NCI-H1930 (cell line): ENCODE results near the gene RNF31.

Experiments used
- DNase-seq, 2 experiments: peaks; one replicate each; lab custom pipeline; 2025; lab: John Stamatoyannopoulos, UW

Gene RNF31

DNA sequence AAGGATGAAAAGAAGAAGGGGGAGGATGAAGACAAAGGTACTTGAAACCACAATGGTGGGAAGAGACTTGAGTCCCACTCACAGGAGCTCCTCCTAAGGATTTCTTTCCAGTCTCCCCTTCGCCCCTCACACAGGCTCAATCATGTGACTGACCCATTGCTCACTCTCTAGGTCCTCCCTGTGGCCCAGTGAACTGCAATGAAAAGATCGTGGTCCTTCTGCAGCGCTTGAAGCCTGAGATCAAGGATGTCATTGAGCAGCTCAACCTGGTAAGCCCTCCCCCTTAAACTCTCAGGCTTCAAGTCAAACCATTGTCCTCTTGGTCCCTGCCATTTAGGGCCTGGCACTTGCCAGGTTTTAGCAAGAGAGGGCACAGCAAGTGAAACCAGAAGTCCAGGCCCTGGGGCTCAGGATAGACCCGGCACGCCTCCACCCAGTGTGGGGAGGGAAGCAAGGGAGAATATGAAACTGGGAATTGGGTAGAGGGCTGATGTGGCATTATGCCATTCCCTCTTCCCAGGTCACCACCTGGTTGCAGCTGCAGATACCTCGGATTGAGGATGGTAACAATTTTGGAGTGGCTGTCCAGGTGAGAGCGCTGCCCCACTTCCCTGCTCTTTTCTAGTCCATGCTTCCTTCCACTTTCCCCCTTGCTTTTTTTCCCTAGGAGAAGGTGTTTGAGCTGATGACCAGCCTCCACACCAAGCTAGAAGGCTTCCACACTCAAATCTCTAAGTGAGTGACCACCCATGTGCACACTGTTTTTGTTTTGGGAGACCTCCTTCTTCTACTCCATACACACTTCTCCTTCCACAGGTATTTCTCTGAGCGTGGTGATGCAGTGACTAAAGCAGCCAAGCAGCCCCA is 9.5 kb upstream of the RNF31 start:
- DNase-seq: no peak

DNA sequence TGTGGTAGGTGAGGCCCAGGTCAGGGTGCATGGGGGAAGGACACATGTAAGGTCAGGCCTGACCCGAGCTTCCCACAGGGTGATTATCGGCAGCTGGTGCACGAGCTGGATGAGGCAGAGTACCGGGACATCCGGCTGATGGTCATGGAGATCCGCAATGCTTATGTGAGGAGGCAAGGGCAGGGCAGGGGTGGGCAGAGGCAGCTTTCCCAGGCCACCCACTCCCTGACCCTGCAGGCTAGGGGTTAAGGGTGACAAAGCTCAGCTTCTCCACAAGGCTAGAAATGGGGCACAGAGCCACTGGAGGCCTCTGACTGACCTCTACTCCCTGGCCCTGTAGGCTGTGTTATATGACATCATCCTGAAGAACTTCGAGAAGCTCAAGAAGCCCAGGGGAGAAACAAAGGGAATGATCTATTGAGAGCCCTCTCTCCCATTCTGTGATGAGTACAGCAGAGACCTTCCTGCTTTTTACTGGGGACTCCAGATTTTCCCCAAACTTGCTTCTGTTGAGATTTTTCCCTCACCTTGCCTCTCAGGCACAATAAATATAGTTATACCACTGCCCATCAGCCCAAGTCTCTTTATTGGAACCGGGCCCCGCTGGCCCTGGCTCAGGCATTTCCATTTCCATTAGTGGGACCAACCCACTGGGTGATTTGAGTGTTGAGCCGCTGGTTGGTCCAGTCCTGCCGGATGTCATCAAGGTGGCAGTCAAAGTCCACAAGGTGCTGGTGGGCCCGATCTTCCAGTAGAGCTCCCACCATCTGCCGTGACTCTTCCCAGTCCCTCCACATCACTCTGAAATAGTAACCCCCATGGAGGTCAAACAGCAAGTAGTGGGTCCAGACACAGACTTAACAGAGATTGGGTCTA is 8.7 kb upstream of the RNF31 start:
- DNase-seq: no peak

DNA sequence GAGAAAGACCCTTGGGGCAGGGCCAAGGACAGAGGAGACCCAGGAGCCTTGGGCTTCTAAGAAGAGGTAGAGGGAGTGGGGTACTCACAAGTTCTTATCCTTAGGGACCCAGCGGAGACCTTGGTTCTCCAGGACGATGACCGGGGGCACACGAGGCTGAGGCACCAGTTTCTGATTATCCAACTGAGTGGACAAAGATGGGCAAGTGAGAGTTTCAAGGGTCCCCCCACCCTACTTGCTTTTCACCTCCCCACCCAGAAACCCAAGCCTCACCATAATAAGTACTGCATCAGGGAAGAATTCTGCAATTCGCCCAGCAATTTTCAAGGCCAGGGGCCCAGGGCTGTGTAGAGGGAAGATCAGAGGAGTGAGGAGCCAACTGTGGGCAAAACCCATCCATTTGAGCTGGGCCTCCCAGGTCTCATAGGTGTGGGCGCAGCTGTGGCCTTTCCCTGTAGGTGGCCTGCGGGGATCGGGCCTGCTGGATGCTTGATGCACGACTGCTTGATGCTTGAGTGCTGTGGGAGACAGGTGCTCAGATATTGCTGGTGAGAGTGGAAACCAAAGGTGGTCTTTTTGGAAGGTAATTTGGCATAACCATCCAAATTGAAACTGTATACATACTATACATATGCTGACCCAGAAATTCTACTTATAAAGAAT is 7.9 kb upstream of the RNF31 start:
- DNase-seq: no peak

DNA sequence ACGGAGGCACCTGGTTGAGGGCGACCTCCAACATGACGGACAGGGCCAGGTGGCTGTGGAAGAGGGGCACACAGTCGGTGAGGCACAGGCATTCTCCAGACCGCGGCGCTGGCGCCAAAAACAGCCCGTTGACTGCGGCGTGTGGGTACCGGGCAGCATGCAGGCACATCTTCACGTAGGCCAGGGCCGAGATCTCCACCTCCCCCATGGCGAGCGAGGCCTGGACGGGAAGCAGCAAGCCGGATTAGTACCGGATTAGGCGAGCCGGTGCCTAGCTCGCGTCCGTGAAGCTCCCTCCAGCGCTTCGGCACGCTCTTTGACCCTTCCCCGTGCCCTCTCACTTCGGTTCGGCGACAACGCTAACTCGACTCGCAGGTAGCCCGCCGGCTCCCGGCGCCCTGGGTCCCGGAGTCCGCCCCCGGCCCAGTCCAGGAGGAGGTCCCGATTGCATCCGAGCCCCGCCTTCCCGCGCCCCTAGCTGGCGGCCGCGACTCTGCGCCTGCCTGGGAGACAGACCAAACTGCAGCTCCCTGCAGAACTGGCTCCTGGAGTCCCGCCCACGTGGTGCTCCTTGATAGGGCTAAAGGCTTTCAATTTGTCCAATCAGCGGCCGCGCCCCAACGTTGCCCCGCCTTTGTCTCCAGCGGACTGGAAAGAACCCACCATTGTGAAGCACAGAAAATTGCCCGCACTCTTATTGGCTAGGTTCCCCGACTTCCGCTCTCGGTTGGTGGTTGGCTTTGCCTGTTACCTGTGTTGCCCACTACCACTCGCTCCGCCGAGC is 6.0 kb upstream of the RNF31 start, which contains the start of gene EMC9:
EMC9 (minus strand) TSS at position 495 of the 784 bp plus-strand sequence; CDS start at position 208, 287 bp downstream.
- peak; percentile 99 for DNase-seq

DNA sequence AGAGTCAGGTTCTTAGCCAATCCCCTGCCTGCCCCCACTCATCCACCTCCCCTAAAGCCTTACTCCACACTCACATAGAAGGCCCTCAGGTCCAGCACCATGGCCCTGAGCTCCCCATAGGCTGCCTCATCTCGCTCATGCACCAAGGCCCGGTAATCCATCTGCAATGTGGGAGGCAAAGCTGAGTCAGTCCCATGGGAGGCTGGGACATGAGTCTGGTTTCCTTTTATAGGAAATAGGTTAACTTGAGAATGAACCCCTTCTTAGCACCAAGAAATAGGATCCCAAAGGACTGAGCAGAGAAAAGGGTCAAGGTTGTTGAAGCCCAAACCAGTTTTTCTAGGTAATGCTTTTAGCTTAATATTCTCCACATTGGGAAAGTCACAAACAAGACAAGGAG is 3.8 kb upstream of the RNF31 start:
- no peak for DNase-seq

DNA sequence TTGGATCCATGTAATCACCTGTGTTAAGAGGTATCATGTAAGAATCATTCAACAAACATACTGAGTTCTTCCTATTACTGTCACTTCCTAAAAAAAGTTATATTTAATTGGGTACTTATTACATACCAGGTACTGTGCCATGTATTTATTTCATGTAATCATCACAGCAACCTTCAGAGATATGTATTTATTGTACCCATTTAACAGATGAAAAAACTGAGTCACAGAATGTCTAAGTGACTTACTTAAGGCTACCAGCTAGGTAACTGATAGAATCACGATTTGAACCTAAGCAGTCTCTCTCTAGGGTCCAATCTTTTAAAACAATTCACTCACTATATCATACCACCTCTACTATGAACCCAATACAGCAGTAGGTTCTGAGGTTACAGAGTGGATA is 2.8 kb upstream of the RNF31 start:
- DNase-seq: no peak

DNA sequence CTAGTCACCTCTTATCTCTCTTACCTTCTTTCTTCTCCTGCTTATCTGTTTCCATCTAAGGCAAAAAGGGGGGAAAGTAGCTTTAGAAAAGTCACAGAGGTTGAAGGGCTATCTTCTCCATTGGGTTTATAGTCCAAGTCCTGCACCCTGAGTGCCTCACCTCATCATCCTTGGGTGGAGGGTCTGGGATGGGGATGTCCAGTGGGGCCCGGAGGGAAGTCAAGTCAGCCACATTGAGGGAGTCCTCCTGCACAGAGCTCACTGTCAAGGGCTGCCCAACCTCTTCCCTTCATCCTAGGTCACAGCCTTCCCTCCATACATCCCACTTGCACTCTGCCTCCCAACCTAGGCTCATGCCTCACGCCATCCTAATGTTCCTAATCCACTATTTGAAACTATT is 2.1 kb upstream of the RNF31 start:
- no peak for DNase-seq

DNA sequence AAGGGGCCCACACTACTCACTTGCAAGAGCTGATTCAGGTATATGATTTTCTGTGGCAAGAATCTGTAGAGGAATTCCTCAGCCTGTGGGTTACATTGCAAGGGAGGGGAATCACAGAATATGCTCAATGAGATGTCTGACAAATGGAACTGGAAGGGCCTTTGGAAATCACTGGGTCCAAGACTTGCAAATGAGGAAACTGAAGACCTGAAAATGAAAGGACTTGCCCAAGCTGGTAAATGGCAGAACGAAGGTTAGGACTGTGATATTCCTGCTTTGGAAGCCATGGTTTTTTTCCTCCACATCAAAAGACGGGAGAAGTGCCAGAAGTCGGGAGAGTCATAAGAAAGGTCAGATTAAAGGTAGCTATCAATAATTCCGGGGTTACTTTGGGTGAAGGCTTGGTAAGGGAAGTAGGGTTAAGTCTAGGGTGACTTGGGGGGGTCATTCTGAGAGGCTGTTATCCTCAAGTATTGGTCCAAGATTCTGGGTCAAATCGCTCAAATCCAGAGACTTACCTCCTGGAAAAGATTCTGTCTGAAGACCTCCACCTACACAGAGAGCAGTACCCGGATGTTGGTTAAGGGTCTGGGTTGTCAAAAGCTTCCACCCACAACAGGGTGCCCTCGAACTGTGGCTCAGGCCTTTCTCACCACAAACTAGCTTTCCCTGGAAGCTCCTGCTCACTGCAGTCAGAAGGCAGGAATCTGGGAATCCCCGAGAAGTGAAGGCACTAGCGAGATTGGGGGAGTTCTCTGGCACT is 1.4 kb upstream of the RNF31 start:
- no peak for DNase-seq

DNA sequence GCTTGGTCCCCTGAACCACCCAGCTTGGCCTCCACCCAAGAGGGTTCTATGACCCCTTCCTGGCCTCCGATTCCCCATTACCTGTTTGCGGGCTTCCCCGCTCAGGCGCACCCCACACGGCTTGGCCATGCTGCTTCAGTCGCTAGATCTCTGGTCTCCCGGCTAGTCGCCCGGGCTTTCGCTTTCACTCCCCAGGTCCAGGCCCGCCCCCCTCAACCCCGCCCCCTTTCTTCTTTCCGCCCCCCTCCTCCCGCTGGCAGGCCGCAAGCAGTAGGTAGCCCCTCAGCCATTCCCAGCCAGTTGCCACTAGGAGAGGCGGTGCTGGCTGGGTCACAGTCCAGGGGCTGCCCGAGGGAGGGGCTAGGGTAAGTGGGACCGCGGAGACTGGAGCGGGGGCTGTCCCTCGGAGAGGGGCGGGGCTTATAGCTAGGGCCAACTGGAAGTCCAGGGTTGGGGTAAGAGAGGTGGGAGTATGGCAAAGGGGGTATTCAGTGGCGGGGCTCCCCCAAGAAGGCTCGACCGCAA is 783 bp upstream of the RNF31 start, which contains the start of gene PSME2:
PSME2 (minus strand) TSS at position 158 of the 525 bp plus-strand sequence; CDS start at position 129, 29 bp downstream.
- peak; percentile 93 to 95 for DNase-seq

DNA sequence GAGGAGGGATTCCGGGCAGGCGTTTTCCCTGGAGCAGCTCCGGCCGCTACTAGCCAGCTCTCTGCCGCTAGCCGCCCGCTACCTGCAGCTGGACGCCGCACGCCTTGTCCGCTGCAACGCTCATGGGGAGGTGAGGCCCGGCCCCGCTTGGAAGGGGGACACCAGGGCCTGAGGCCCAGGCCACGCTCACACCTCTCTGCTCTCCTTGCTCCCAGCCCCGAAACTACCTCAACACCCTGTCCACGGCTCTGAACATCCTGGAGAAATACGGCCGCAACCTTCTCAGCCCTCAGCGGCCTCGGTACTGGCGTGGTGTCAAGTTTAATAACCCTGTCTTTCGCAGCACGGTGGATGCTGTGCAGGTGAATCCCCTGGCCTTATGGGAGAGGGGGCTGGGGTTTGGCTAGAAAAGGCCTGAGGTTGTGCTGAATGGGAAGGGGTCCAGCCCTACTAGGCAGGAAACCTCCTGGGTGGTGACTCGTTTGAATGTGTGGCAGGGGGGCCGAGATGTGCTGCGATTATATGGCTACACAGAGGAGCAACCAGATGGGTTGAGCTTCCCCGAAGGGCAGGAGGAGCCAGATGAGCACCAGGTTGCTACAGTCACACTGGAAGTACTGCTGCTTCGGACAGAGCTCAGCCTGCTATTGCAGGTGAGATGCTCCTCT is 597 bp downstream of the RNF31 start:
- DNase-seq: no peak

DNA sequence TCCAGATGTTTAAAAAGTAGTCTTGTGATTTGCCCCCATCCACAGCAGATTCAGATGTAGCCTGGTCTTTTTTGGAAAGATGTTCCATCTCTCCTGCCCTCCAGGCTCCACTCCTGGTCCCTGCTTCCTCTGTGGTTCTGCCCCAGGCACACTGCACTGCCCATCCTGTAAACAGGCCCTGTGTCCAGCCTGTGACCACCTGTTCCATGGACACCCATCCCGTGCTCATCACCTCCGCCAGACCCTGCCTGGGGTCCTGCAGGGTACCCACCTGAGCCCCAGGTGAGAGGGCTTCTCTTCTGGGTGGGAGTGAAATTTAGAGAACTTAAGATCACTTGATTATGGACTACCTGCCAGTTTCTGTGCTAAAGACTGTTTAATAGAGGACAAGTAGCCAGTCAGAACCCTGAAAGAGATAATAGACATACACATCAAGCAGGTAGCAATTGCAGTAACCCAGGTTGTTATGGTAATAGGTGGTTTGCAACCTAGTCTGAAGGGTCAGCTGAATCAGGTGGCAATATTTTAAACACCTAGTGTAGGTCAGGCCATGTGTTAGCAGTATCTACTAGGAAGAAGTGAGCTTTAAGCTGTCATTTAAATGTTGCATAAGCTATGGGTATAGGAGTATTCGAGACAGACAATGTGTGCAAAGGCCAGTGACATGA is 2.1 kb downstream of the RNF31 start:
- DNase-seq: no peak

DNA sequence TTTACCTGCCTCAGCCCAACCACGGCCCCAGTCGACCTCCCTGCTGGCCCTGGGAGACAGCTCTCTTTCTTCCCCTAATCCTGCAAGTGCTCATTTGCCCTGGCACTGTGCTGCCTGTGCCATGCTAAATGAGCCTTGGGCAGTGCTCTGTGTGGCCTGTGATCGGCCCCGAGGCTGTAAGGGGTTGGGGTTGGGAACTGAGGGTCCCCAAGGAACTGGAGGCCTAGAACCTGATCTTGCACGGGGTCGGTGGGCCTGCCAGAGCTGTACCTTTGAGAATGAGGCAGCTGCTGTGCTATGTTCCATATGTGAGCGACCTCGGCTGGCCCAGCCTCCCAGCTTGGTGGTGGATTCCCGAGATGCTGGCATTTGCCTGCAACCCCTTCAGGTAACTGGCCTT is 2.8 kb downstream of the RNF31 start:
- no peak for DNase-seq

DNA sequence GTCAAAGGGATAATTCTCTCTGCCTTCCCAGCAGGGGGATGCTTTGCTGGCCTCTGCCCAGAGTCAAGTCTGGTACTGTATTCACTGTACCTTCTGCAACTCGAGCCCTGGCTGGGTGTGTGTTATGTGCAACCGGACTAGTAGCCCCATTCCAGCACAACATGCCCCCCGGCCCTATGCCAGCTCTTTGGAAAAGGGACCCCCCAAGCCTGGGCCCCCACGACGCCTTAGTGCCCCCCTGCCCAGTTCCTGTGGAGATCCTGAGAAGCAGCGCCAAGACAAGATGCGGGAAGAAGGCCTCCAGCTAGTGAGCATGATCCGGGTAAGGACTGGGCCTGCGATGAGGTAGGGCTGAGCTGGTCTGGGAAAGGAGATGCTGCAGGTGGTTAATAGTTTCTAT is 3.3 kb downstream of the RNF31 start:
- no peak for DNase-seq

DNA sequence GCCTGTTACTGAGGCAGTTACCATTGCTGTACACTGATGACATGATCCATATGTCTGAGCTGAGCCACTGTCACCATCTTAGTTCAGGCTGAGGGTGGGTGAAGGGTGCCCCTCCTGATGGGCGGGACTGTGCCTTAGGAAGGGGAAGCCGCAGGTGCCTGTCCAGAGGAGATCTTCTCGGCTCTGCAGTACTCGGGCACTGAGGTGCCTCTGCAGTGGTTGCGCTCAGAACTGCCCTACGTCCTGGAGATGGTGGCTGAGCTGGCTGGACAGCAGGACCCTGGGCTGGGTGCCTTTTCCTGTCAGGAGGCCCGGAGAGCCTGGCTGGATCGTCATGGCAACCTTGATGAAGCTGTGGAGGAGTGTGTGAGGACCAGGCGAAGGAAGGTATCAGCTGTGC is 3.7 kb downstream of the RNF31 start:
- DNase-seq: no peak

DNA sequence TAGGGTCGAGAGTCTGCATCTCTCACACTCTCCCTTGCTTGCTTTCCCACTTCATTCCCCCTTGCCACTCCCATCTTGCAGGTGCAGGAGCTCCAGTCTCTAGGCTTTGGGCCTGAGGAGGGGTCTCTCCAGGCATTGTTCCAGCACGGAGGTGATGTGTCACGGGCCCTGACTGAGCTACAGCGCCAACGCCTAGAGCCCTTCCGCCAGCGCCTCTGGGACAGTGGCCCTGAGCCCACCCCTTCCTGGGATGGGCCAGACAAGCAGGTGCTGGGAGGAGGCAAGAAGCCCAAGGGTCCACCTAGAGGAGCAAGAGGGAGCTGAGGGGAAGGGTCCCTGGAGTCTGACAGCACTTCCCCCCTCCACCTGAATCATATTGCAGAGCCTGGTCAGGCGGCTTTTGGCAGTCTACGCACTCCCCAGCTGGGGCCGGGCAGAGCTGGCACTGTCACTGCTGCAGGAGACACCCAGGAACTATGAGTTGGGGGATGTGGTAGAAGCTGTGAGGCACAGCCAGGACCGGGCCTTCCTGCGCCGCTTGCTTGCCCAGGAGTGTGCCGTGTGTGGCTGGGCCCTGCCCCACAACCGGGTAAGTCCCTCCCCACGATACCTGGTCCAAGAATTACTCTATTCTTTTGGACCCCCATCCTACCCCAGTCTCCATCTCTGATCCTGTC is 4.2 kb downstream of the RNF31 start:
- DNase-seq: no peak

DNA sequence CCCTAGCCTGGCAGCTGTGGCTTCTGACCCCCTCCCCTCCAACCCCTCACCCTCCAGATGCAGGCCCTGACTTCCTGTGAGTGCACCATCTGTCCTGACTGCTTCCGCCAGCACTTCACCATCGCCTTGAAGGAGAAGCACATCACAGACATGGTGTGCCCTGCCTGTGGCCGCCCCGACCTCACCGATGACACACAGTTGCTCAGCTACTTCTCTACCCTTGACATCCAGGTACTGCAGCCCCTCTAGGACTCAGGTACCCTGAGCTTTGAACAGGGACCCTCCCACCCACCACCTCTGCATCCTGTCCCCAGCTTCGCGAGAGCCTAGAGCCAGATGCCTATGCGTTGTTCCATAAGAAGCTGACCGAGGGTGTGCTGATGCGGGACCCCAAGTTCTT is 7.8 kb downstream of the RNF31 start:
- no peak for DNase-seq

DNA sequence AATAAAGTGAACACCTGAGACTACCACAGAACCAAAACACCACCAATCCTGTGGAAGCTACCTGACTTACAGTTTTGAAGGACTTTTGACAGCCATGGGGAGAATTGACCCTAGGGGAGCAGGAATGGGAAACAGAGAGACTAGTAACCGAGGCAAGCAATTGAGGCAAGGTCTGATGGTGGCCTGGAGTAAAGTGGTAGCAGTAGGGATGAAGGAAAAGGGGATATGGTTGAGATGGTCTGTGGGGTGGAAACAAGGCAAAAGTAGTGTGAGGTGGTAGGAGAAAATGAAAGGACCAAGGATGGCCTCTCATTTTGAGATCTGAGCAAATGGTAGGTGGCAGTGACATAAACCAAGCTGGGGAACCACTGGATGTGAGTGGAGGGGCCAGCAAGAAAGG is 9.5 kb downstream of the RNF31 start:
- no peak for DNase-seq

DNA sequence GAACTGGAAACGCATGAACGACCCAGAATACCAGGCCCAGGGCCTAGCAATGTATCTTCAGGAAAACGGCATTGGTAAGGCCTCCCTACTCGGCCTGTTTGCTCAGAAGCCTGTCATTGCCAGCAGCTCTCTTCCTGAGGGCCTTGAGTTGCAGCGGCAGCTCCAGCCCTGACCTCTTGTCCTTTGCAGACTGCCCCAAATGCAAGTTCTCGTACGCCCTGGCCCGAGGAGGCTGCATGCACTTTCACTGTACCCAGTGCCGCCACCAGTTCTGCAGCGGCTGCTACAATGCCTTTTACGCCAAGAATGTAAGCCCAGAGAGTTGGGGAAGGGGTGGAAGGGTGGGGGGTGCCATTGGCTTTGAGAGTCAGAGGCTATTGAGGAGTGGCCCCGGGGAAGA is 10.0 kb downstream of the RNF31 start:
- DNase-seq: no peak
